ENCODE data around the gene PGK2.

PGK2 gene

DNA sequence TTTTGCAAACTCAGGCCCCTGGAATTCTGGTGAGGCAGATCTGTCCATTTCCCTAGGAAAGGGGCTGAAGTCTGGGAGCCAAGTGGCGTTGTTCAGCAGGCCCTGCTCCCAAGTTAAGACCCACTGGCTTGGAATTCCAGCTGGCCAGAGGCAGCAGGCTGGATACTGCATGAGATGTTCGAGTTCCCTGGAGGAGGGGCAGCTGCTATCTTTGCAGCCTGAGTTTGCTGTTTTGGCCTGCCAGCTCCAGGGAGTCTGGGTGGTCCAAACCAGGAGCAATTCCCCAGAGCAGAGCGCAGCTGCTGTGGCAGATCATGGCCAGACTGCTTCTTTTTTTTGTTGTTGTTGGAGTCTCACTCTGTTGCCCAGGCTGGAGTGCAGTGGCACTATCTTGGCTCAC, 18.2 kb upstream of the PGK2 start:
- no peak for TF ChIP-seq ZFX (IDR thresholded peaks at IDR 0.05; ENCODE audit: borderline replicate concordance)
- TF ChIP-seq, protein P1, sequence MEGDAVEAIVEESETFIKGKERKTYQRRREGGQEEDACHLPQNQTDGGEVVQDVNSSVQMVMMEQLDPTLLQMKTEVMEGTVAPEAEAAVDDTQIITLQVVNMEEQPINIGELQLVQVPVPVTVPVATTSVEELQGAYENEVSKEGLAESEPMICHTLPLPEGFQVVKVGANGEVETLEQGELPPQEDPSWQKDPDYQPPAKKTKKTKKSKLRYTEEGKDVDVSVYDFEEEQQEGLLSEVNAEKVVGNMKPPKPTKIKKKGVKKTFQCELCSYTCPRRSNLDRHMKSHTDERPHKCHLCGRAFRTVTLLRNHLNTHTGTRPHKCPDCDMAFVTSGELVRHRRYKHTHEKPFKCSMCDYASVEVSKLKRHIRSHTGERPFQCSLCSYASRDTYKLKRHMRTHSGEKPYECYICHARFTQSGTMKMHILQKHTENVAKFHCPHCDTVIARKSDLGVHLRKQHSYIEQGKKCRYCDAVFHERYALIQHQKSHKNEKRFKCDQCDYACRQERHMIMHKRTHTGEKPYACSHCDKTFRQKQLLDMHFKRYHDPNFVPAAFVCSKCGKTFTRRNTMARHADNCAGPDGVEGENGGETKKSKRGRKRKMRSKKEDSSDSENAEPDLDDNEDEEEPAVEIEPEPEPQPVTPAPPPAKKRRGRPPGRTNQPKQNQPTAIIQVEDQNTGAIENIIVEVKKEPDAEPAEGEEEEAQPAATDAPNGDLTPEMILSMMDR (IDR thresholded peaks at IDR 0.05) = no peak
- H3K27ac ChIP-seq = no peak overlapping the region

DNA sequence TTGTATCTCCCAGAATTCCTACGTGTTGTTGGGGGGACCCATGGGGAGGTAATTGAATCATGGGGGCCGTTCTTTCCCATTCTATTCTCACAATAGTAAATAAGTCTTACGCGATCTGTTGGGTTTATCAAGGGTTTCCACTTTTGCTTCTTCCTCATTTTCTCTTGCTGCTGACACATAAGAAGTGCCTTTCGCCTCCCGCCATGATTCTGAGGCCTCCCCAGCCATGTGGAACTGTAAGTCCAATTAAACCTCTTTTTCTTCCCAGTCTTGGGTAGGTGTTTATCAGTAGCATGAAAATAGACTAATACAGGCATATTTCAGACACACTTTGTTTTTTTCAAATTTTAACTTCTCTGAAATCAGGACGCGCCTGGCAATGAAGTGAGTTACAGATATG, 14.4 kb upstream of the PGK2 start:
- H3K27ac ChIP-seq = no peak overlapping the region
- TF ChIP-seq, protein P1 (IDR thresholded peaks at IDR 0.05) = no peak
- TF ChIP-seq ZFX (IDR thresholded peaks at IDR 0.05; ENCODE audit: borderline replicate concordance) = no peak

DNA sequence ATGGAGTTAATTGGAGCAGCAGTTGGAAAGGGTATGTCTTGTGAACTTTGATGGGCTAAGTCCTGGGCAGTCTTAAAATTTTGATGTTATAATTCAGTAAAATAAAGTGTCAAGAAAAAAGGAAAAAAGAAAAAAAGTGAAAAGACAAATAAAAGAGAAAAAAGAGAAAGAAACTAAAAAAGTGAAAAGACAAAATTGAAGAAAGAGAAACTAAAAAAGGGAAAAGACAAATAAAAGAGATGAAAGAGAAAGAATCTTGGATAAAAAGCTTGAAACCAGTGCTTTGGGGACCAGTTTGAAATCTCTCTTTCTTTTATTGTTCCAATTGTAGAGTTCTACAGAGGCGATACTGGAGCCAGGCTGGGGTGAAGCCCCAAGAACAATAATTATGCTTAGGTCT, 12.0 kb upstream of the PGK2 start:
- H3K27ac ChIP-seq = no peak overlapping the region
- TF ChIP-seq, protein P1 (IDR thresholded peaks at IDR 0.05) = no peak
- TF ChIP-seq ZFX (IDR thresholded peaks at IDR 0.05; ENCODE audit: borderline replicate concordance) = no peak

DNA sequence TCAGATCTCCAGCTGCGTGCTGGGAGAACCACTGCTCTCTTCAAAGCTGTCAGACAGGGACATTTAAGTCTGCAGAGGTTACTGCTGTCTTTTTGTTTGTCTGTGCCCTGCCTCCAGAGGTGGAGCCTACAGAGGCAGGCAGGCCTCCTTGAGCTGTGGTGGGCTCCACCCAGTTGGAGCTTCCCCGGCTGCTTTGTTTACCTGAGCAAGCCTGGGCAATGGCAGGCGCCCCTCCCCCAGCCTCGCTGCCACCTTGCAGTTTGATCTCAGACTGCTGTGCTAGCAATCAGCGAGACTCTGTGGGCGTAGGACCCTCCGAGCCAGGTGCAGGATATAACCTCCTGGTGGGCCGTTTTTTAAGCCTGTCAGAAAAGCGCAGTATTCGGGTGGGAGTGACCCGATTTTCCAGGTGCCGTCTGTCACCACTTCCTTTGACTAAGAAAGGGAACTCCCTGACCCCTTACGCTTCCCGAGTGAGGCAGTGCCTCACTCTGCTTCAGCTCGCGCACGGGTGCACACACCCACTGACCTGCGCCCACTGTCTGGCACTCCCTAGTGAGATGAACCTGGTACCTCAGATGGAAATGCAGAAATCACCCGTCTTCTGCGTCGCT, 9.9 kb upstream of the PGK2 start:
- peak overlapping the region; percentile 46 for H3K27ac ChIP-seq

DNA sequence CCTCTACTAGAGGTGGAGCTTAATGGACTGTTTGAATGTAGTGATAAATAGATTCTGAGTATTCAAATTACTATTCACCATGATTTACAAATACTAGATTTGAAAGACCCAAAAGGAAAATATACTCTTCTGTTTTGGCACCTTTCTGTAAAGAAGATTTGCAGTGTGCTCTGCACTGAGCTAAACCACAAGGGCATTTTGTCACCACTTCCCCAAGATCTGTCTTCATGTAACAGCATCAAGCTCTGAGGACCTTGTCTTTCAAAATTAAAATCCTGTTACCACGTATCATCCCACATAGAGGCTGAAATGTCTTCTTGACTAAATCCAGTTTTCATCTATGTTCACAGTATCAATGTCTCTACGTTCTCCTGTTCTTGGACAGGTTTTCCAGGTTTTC, 3.3 kb upstream of the PGK2 start:
- TF ChIP-seq, protein P1 (IDR thresholded peaks at IDR 0.05) = no peak
- no peak for TF ChIP-seq ZFX (IDR thresholded peaks at IDR 0.05; ENCODE audit: borderline replicate concordance)
- no peak overlapping the region for H3K27ac ChIP-seq

DNA sequence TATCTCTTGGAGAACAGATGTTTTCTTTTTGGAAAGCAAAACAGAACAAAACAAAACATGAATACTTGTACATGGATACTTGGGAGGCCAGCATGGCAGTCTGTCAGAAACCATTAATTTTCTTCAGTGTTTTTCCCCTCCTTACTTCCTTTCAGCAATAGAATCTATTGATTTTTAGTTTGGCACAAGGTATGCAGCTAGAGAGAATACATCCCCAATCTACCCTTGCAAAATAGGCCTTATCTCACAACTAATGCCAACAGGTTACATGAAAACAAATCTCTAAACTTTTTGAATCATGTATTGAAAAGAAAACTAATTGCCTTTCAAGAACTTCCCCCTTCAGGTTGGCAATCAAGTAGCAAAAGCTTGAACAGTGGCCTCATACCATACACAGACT, 2.8 kb downstream of the PGK2 start:
- H3K27ac ChIP-seq = no peak overlapping the region
- no peak for TF ChIP-seq ZFX (IDR thresholded peaks at IDR 0.05; ENCODE audit: borderline replicate concordance)
- TF ChIP-seq, protein P1 (IDR thresholded peaks at IDR 0.05) = no peak

DNA sequence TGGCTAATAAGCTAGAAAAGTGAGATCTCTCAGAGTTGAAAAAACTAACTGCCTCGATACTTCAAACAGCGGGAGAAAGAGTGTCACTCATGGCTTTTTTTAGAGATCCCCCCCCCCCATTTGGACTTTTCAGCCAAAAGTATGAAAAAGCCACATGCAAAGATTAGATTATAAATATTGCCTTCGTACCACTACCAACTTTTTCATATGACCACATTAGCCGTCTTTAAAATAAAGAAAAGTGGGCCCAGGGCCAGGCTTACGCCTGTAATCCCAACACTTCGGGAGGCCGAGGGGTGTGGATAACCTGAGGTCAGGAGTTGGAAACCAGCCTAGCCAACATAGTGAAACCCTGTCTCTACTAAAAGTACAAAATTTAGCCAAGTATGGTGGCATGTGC, 4.4 kb downstream of the PGK2 start:
- no peak overlapping the region for H3K27ac ChIP-seq

More for the DNA sequence above, 4.4 kb downstream of the PGK2 start:
- TF ChIP-seq, protein P1 (IDR thresholded peaks at IDR 0.05) = no peak
